H1 (cell line): ENCODE measurements around the gene TAF6. TPM values are rescaled to one million over a fixed set of nuclear protein-coding genes. Genes with fewer than 3 reads are reported as not detected.

Experiments
- CTCF ChIA-PET: fragments of 300-600 bp; sonication (Branson Sonifier 250); formaldehyde crosslinking; loops from one replicate; lab custom pipeline; 2021; ENCODE audit not compliant: partially characterized antibody; lab: Charles Lee
- POLR2A ChIA-PET: fragments of 300-600 bp; sonication (Branson Sonifier 250); formaldehyde crosslinking; loops from one replicate; lab custom pipeline; 2021; ENCODE audit warnings: inconsistent platforms; ENCODE audit not compliant: partially characterized antibody; lab: Charles Lee
- DNase-seq, 2 experiments: peaks; one replicate each; pipeline versions ENCODE4 v3.0.0 to v3.0.0-alpha.2; 2010 to 2022; ENCODE audit warnings: low spot score in 2 of 2, low read depth in 1 of 2, mixed read lengths in 1 of 2
- FAIRE-seq: peaks from 2 replicates; lab custom pipeline; 2011; peaks lifted over from hg19 to GRCh38; lab: Jason Lieb, UNC
- H2AFZ ChIP-seq: 2 replicates; pipeline ENCODE4 v1.8.1; 2012; ENCODE audit warnings: low read length, inconsistent platforms
- H2AK5ac ChIP-seq: 2 replicates; pipeline ENCODE4 v1.6.1; 2013; ENCODE audit warnings: low read depth, low read length
- H2BK120ac ChIP-seq: replicated peaks from 2 replicates; pipeline ENCODE3; 2013; ENCODE audit warnings: low read depth, low read length, inconsistent platforms
- H2BK12ac ChIP-seq: 2 replicates; pipeline ENCODE4 v1.6.1; 2013; ENCODE audit warnings: low read depth, low read length
- H2BK15ac ChIP-seq: 2 replicates; pipeline ENCODE4 v1.6.1; 2013; ENCODE audit warnings: low read length
- H2BK20ac ChIP-seq: 2 replicates; pipeline ENCODE4 v1.6.1; 2013; ENCODE audit warnings: low read length
- H2BK5ac ChIP-seq: 2 replicates; pipeline ENCODE4 v1.6.1; 2013; ENCODE audit warnings: low read depth, low read length
- H3K14ac ChIP-seq: 2 replicates; pipeline ENCODE4 v1.6.1; 2013; ENCODE audit warnings: inconsistent platforms; ENCODE audit not compliant: insufficient read length
- H3K18ac ChIP-seq: 2 replicates; pipeline ENCODE4 v1.6.1; 2013; ENCODE audit warnings: low read length; ENCODE audit errors: extremely low read depth
- H3K23ac ChIP-seq: 2 replicates; pipeline ENCODE4 v1.6.1; 2013; ENCODE audit warnings: inconsistent platforms; ENCODE audit not compliant: insufficient read length
- H3K23me2 ChIP-seq: 2 replicates; pipeline ENCODE4 v1.6.1; 2013; ENCODE audit warnings: low read depth, low read length
- H3K27ac ChIP-seq: 2 replicates; pipeline ENCODE4 v1.6.1; 2011; ENCODE audit warnings: low read depth, low read length, inconsistent platforms
- H3K27me3 ChIP-seq, 4 experiments: replicated peaks in 1 of 4; 1 replicate in 1 of 4; 2 replicates in 3 of 4; pipeline versions ENCODE4 v1.6.1 to v1.8.1; 2011 to 2013; ENCODE audit warnings: low read length in 3 of 4, mild to moderate bottlenecking in 3 of 4, inconsistent platforms in 2 of 4, mixed read lengths in 2 of 4, moderate library complexity in 1 of 4; ENCODE audit not compliant: control insufficient read depth in 3 of 4, insufficient read depth in 3 of 4; ENCODE audit errors: extremely low read depth in 1 of 4
- H3K36me3 ChIP-seq, 4 experiments: 2 replicates each; pipeline versions ENCODE4 v1.6.1 to v1.8.1; 2011 to 2013; ENCODE audit warnings: mild to moderate bottlenecking in 4 of 4, low read length in 3 of 4, moderate library complexity in 2 of 4, control low read depth in 1 of 4, inconsistent platforms in 1 of 4; ENCODE audit not compliant: insufficient read depth in 4 of 4, control insufficient read depth in 2 of 4
- H3K4ac ChIP-seq: replicated peaks from 2 replicates; pipeline ENCODE3; 2013; ENCODE audit warnings: low read length, low read depth, mixed read lengths, inconsistent platforms; ENCODE audit not compliant: insufficient read length
- H3K4me1 ChIP-seq, 4 experiments: replicated peaks in 1 of 4; 1 replicate in 1 of 4; 2 replicates in 3 of 4; pipeline versions ENCODE4 v1.6.1 to v1.8.1; 2011 to 2013; ENCODE audit warnings: low read length in 3 of 4, inconsistent platforms in 2 of 4, mixed read lengths in 1 of 4; ENCODE audit not compliant: insufficient read depth in 4 of 4, control insufficient read depth in 3 of 4
- H3K4me2 ChIP-seq, 2 experiments: 2 replicates each; pipeline versions ENCODE4 v1.6.1 to v1.8.1; 2011 to 2013; ENCODE audit warnings: low read depth in 2 of 2, low read length in 2 of 2, control low read depth in 1 of 2, inconsistent platforms in 1 of 2, mild to moderate bottlenecking in 1 of 2; ENCODE audit not compliant: insufficient read depth in 1 of 2
- H3K4me3 ChIP-seq, 4 experiments: fragments of 200-600, 300-600 bp in 1 of 4; sonication (generic), shearing (Covaris generic), sonication (Bioruptor Twin) in 1 of 4; 2 replicates each; pipeline versions ENCODE4 v1.5.1 to v1.8.1; 2011 to 2016; ENCODE audit warnings: low read length in 4 of 4, low read depth in 3 of 4, control low read depth in 2 of 4, inconsistent platforms in 2 of 4, mild to moderate bottlenecking in 2 of 4, mixed read lengths in 1 of 4, moderate library complexity in 1 of 4; ENCODE audit not compliant: insufficient read depth in 2 of 4; ENCODE audit errors: extremely low read depth in 1 of 4
- H3K56ac ChIP-seq: replicated peaks from 2 replicates; pipeline ENCODE3; 2013; ENCODE audit warnings: low read depth, mild to moderate bottlenecking, mixed read lengths, low read length, inconsistent platforms; ENCODE audit not compliant: insufficient read length
- H3K79me1 ChIP-seq: 2 replicates; pipeline ENCODE4 v1.6.1; 2013; ENCODE audit warnings: low read depth, low read length, control low read depth
- H3K79me2 ChIP-seq, 2 experiments: 2 replicates each; pipeline versions ENCODE4 v1.6.1 to v1.8.1; 2012 to 2013; ENCODE audit warnings: low read length in 2 of 2, mild to moderate bottlenecking in 2 of 2, inconsistent platforms in 1 of 2; ENCODE audit not compliant: insufficient read depth in 2 of 2, control insufficient read depth in 1 of 2
- H3K9ac ChIP-seq, 4 experiments: replicated peaks in 1 of 4; 1 replicate in 1 of 4; 2 replicates in 3 of 4; pipeline versions ENCODE4 v1.6.1 to v1.8.1; 2011 to 2013; ENCODE audit warnings: low read depth in 3 of 4, low read length in 3 of 4, control low read depth in 2 of 4, mild to moderate bottlenecking in 2 of 4, moderate library complexity in 2 of 4, inconsistent platforms in 1 of 4; ENCODE audit errors: extremely low read depth in 1 of 4
- H3K9me3 ChIP-seq, 2 experiments: 2 replicates each; pipeline versions ENCODE4 v1.6.1 to v1.8.1; 2012 to 2013; ENCODE audit warnings: mild to moderate bottlenecking in 2 of 2, moderate library complexity in 2 of 2, control low read depth in 1 of 2, inconsistent platforms in 1 of 2, low read depth in 1 of 2, low read length in 1 of 2, mixed read lengths in 1 of 2; ENCODE audit not compliant: insufficient read depth in 2 of 2
- H4K20me1 ChIP-seq, 2 experiments: replicated peaks in 1 of 2; 2 replicates each; pipeline versions ENCODE3 to v1.8.1; 2011 to 2013; ENCODE audit warnings: inconsistent platforms in 2 of 2, low read length in 2 of 2, mild to moderate bottlenecking in 1 of 2; ENCODE audit not compliant: insufficient read depth in 2 of 2, control insufficient read depth in 1 of 2
- H4K5ac ChIP-seq: 2 replicates; pipeline ENCODE4 v1.6.1; 2013; ENCODE audit warnings: low read length, low read depth, mixed read lengths, inconsistent platforms; ENCODE audit not compliant: insufficient read length
- H4K8ac ChIP-seq: 2 replicates; pipeline ENCODE4 v1.8.0; 2013; ENCODE audit warnings: mild to moderate bottlenecking, moderate library complexity, low read length, inconsistent platforms; ENCODE audit not compliant: insufficient read depth; ENCODE audit errors: extremely low read depth
- H4K91ac ChIP-seq: replicated peaks from 2 replicates; pipeline ENCODE3; 2013; ENCODE audit warnings: low read length, mixed read lengths, inconsistent platforms; ENCODE audit not compliant: insufficient read length
- EZH2 ChIP-seq: fragments of 200-600 bp; sonication (generic); IDR thresholded peaks from 2 replicates; pipeline ENCODE4 v1.7.1; 2012; ENCODE audit warnings: low read depth, mild to moderate bottlenecking, moderate library complexity, low read length, inconsistent platforms; ENCODE audit not compliant: severe bottlenecking
- GTF2F1 ChIP-seq: IDR thresholded peaks from 2 replicates; pipeline ENCODE4 v1.6.1; 2012; ENCODE audit warnings: low read depth, low read length, improper control_type of control experiment, borderline replicate concordance
- JUND ChIP-seq: IDR thresholded peaks from 2 replicates; pipeline ENCODE4 v1.6.1; 2011; ENCODE audit warnings: mild to moderate bottlenecking, improper control_type of control experiment, low read length
- KDM4A ChIP-seq: IDR thresholded peaks from one replicate; pipeline ENCODE4 v1.7.1; 2012; ENCODE audit warnings: low read depth, mild to moderate bottlenecking, moderate library complexity, low read length, inconsistent platforms; ENCODE audit not compliant: severe bottlenecking
- PHF8 ChIP-seq: fragments of 200-600 bp; sonication (generic); conservative IDR thresholded peaks from 2 replicates; pipeline ENCODE4 v1.7.1; 2012; ENCODE audit warnings: low read depth, mild to moderate bottlenecking, inconsistent platforms, low read length, moderate library complexity
- POLR2AphosphoS5 ChIP-seq: IDR thresholded peaks from 2 replicates; pipeline ENCODE4 v1.6.1; 2011; ENCODE audit warnings: low read depth, low read length
- SP1 ChIP-seq: IDR thresholded peaks from 2 replicates; pipeline ENCODE4 v1.6.1; 2011; ENCODE audit warnings: low read depth, low read length
- SP2 ChIP-seq: IDR thresholded peaks from 2 replicates; pipeline ENCODE4 v1.6.1; 2012; ENCODE audit warnings: mild to moderate bottlenecking, low read length, inconsistent platforms
- WGBS, 2 experiments: shearing (Covaris generic) in 1 of 2; methylation state at CpG; one replicate each; pipeline versions ENCODE4 v1.1.6 to v1.1.7; 2013 to 2015; ENCODE audit warnings: low lambda C conversion rate in 2 of 2, mixed read lengths in 2 of 2, inconsistent platforms in 1 of 2, low coverage in 1 of 2, missing lambda C conversion rate in 1 of 2; ENCODE audit not compliant: insufficient replicate concordance in 2 of 2, insufficient coverage in 1 of 2, insufficient read length in 1 of 2; ENCODE audit errors: extremely low coverage in 1 of 2, missing lambda C conversion rate in 1 of 2; 5-methylcytosine and 5-hydroxymethylcytosine counted together
- polyA plus RNA-seq, 7 experiments: library from polyadenylated mRNA; depleted of rRNA in 3 of 7; stranded (reverse) in 5 of 7; unstranded in 2 of 7; fragments of >200 nt in 5 of 7; fragments of 200-250 nt in 2 of 7; gene quantifications; 1 replicate in 5 of 7; 2 replicates in 1 of 7; 4 replicates in 1 of 7; pipeline versions ENCODE4 v1.2.1 to v1.2.3, GENCODE V29; 2011 to 2013; ENCODE audit warnings: missing spikeins in 2 of 7, mixed read lengths in 2 of 7
- total RNA-seq: library from RNA; stranded (reverse); fragmentation: NEBNext Ultra II Directional; extraction: Animal tissue kit (Norgen Biotek cat#: 25700); gene quantifications from 2 replicates; pipeline ENCODE4 v1.2.1, GENCODE V29; 2021
- TF ChIP-seq, protein P1 (sequence below): IDR thresholded peaks from 2 replicates; pipeline ENCODE4 v1.6.1; 2012; ENCODE audit warnings: low read length, inconsistent platforms
- TF ChIP-seq, protein P2 (sequence below): IDR thresholded peaks from 2 replicates; pipeline ENCODE4 v1.6.1; 2011; ENCODE audit warnings: low read length, improper control_type of control experiment

TAF6 gene
- total and polyA plus RNA-seq, 2 of the 8 experiments (the other 6 are each of a cell fraction or from before 2014, with no cell fraction given): 66.7 to 101 TPM

DNA sequence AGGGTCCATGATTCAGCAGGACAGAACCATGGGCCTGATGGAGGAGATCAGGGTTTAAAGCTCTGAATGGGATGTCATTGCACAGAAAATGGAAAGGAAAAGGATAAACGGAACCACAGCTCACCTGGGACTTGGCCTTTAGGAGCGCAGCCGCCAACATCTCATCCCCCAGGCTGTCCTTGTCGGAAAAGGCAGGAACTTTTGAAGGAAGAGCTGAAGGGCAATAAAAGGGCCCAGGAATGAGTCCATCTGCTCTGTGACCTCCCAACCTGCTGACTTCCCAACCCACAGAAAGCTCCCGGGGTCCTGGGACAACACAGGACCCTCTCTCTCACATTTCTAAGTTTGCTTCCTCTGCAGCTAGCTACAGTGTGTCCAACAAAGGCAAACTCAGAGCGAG lies 43.7 kb downstream of the TAF6 start:
- no peak overlapping the region for H3K18ac ChIP-seq
- H3K23ac ChIP-seq: no peak overlapping the region
- no peak overlapping the region for H3K14ac ChIP-seq
- TF ChIP-seq GTF2F1 (no peak), PHF8 (no peak), KDM4A (no peak), SP1 (no peak), EZH2 (no peak), JUND (no peak), SP2 (no peak), POLR2AphosphoS5 (no peak)
- TF ChIP-seq, protein P1, sequence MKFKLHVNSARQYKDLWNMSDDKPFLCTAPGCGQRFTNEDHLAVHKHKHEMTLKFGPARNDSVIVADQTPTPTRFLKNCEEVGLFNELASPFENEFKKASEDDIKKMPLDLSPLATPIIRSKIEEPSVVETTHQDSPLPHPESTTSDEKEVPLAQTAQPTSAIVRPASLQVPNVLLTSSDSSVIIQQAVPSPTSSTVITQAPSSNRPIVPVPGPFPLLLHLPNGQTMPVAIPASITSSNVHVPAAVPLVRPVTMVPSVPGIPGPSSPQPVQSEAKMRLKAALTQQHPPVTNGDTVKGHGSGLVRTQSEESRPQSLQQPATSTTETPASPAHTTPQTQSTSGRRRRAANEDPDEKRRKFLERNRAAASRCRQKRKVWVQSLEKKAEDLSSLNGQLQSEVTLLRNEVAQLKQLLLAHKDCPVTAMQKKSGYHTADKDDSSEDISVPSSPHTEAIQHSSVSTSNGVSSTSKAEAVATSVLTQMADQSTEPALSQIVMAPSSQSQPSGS: no peak
- TF ChIP-seq, protein P2, sequence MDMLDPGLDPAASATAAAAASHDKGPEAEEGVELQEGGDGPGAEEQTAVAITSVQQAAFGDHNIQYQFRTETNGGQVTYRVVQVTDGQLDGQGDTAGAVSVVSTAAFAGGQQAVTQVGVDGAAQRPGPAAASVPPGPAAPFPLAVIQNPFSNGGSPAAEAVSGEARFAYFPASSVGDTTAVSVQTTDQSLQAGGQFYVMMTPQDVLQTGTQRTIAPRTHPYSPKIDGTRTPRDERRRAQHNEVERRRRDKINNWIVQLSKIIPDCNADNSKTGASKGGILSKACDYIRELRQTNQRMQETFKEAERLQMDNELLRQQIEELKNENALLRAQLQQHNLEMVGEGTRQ: no peak
- TF ChIP-seq, all 59 proteins: peak for 0
- Histone ChIP-seq H3K4me2 (no peak overlapping the region), H3K27me3 (no peaks in the 10 kb centered on the region; a peak in 1 of 7 replicates), H4K5ac (no peak overlapping the region), H2BK20ac (no peak overlapping the region), H2BK15ac (no peak overlapping the region), H2AK5ac (no peak overlapping the region), H3K4me1 (peaks cover 0 to 4% (median 0%) of the 10 kb centered on the region in 4 experiments; a peak in 1 of 7 replicates), H3K9me3 (peaks cover 53 to 61% of the 10 kb centered on the region in 2 experiments), H3K4me3 (no peak overlapping the region), H3K23me2 (no peaks in the 10 kb centered on the region), H2BK5ac (no peak overlapping the region), H2BK120ac (no peak overlapping the region), H3K9ac (no peak overlapping the region), H2AFZ (no peak overlapping the region), H3K4ac (no peak overlapping the region), H2BK12ac (no peak overlapping the region), H3K79me2 (peaks cover 22 to 40% of the 10 kb centered on the region in 2 experiments), H4K91ac (no peak overlapping the region), H4K8ac (no peak overlapping the region), H3K79me1 (peaks cover 4% of the 10 kb centered on the region), H3K27ac (no peak overlapping the region), H3K36me3 (peaks cover 73 to 97% (median 87%) of the 10 kb centered on the region in 4 experiments), H3K56ac (no peak overlapping the region), H4K20me1 (peaks cover 1 to 3% of the 10 kb centered on the region in 2 experiments)
- CTCF ChIA-PET: interaction anchor here (0.6 to 2.1 kb wide), 6 partner anchors 8 to 609 kb away, joined by 3 to 5 read pairs (median 3); no protein-coding TSS in a partner anchor
- DNase-seq: no peak
- 94% methylated on average over 6 of the region's 6 CpGs; no CpG with 5 or more reads in 1 of the 2 experiments for WGBS, 2 experiments
- POLR2A ChIA-PET: interaction anchor here (0.6 to 19.6 kb wide), 13 partner anchors 8 to 85 kb away, joined by 3 to 294 read pairs (median 4); partner anchors contain the start of genes AP4M1, COPS6, MCM7 and ZSCAN21
- FAIRE-seq: no peak
